KMS-11 (cell line): ENCODE measurements around the gene KCTD1.

ENCODE experiments used
- H2AFZ ChIP-seq: fragments of 200-600 bp; sonication (generic); 2 replicates; pipeline ENCODE4 v1.6.1; 2016; ENCODE audit warnings: antibody characterized with exemption, mixed run types, low read depth
- H3K27ac ChIP-seq: fragments of 200-600 bp; sonication (generic); 2 replicates; pipeline ENCODE4 v1.6.1; 2016; ENCODE audit warnings: mild to moderate bottlenecking, mixed run types
- H3K27me3 ChIP-seq: fragments of 200-600 bp; sonication (generic); 2 replicates; pipeline ENCODE4 v1.6.1; 2017; ENCODE audit warnings: mild to moderate bottlenecking, low read depth, mixed run types, moderate library complexity; ENCODE audit not compliant: insufficient read depth
- H3K36me3 ChIP-seq: fragments of 200-600 bp; sonication (generic); 2 replicates; pipeline ENCODE4 v1.6.1; 2017; ENCODE audit warnings: mild to moderate bottlenecking, mixed run types; ENCODE audit not compliant: insufficient read depth
- H3K4me1 ChIP-seq: fragments of 200-600 bp; sonication (generic); 2 replicates; pipeline ENCODE4 v1.6.1; 2016; ENCODE audit warnings: mild to moderate bottlenecking, low read depth, mixed run types; ENCODE audit not compliant: poor library complexity, severe bottlenecking
- H3K4me2 ChIP-seq: fragments of 200-600 bp; sonication (generic); 2 replicates; pipeline ENCODE4 v1.7.0; 2016; ENCODE audit warnings: mild to moderate bottlenecking, mixed run types
- H3K4me3 ChIP-seq: fragments of 200-600 bp; sonication (generic); IDR thresholded peaks from 2 replicates; pipeline ENCODE4 v1.6.1; 2017; ENCODE audit warnings: low read depth, low read length, mixed read lengths; ENCODE audit not compliant: insufficient read depth
- H3K79me2 ChIP-seq: fragments of 200-600 bp; sonication (generic); 2 replicates; pipeline ENCODE4 v1.6.1; 2016; ENCODE audit warnings: low read depth, mixed run types; ENCODE audit not compliant: insufficient read depth
- H3K9ac ChIP-seq: fragments of 200-600 bp; sonication (generic); 2 replicates; pipeline ENCODE4 v1.6.1; 2016; ENCODE audit warnings: mild to moderate bottlenecking, mixed run types
- H4K20me1 ChIP-seq: fragments of 200-600 bp; sonication (generic); 2 replicates; pipeline ENCODE4 v1.6.1; 2016; ENCODE audit warnings: mild to moderate bottlenecking, mixed run types; ENCODE audit not compliant: insufficient read depth
- TF ChIP-seq, protein P1 (sequence below): fragments of 200-600 bp; sonication (generic); conservative IDR thresholded peaks from 2 replicates; pipeline ENCODE4 v1.6.1; 2017; ENCODE audit warnings: low read depth, mild to moderate bottlenecking, antibody characterized with exemption, low read length, moderate library complexity, mixed read lengths

The KCTD1 gene

GRCh38 chr18:26489191-26489590, 59.2 kb downstream of the KCTD1 start:
- TF ChIP-seq, protein P1, sequence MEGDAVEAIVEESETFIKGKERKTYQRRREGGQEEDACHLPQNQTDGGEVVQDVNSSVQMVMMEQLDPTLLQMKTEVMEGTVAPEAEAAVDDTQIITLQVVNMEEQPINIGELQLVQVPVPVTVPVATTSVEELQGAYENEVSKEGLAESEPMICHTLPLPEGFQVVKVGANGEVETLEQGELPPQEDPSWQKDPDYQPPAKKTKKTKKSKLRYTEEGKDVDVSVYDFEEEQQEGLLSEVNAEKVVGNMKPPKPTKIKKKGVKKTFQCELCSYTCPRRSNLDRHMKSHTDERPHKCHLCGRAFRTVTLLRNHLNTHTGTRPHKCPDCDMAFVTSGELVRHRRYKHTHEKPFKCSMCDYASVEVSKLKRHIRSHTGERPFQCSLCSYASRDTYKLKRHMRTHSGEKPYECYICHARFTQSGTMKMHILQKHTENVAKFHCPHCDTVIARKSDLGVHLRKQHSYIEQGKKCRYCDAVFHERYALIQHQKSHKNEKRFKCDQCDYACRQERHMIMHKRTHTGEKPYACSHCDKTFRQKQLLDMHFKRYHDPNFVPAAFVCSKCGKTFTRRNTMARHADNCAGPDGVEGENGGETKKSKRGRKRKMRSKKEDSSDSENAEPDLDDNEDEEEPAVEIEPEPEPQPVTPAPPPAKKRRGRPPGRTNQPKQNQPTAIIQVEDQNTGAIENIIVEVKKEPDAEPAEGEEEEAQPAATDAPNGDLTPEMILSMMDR: no peak

DNA sequence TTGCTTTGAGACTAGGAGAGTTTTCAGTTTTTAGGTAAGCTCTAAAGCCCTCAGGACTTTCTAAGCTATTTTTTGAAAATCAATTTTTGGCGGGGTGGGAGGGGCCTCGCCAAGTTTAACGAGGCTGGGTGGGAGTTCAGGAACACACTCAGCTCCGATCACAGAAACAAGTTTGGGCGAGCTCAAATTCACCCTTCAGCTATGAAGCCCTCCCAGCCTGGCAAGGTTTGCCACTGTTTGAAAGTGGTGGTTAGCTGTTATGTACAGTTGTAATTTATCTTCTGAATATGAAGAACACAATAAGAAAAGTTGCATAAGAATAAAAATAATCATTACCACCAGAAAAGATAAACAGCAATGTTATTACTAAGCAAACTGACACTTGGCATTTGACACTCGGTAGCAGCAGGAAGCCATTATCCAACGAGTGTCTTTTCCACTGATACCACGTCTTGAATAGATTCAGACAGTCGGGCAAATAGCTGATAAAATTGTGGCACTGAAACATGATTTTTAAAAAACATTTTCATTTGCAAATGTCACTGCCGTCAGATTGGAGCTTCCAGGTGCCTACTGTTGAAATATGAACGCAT, 59.8 kb downstream of the KCTD1 start:
- Histone ChIP-seq H3K27me3 (no peaks in the 10 kb centered on the region), H4K20me1 (no peaks in the 10 kb centered on the region), H3K36me3 (no peaks in the 10 kb centered on the region), H3K4me3 (no peak overlapping the region), H3K4me2 (no peak overlapping the region), H3K9ac (no peak overlapping the region), H3K4me1 (peaks cover 10% of the 10 kb centered on the region), H3K79me2 (no peaks in the 10 kb centered on the region), H3K27ac (no peak overlapping the region), H2AFZ (no peak overlapping the region)
- TF ChIP-seq, protein P1: no peak

More at GRCh38 chr18:26489191-26489590, 59.2 kb downstream of the KCTD1 start:
- Histone ChIP-seq H3K79me2 (no peaks in the 10 kb centered on the region), H3K4me1 (peaks cover 10% of the 10 kb centered on the region), H3K4me3 (no peak overlapping the region), H4K20me1 (no peaks in the 10 kb centered on the region), H3K36me3 (no peaks in the 10 kb centered on the region), H2AFZ (no peak overlapping the region), H3K9ac (no peak overlapping the region), H3K27ac (no peak overlapping the region), H3K27me3 (no peaks in the 10 kb centered on the region), H3K4me2 (no peak overlapping the region)

DNA sequence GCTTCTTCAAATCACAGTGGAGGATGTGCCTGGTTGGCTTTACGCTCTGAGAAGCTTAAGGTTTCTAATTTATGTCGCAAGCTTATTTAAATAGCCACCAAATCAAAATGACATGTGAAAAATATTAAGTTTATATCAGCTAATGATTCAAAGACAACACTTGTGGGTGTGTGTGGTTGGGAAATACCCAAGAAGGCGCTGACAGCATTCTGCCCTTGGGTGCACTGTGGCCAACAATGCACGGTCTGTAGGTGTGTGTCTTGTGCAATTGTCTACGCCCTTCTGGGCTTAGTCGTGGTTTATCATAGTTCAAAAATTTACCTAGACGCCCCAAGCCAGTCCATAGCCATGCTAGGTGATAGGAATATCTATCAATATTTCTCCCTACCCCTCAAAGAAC, 60.9 kb downstream of the KCTD1 start:
- no peak overlapping the region for H3K27ac ChIP-seq
- no peak overlapping the region for H2AFZ ChIP-seq
- TF ChIP-seq, protein P1: no peak
- no peak overlapping the region for H3K4me2 ChIP-seq
- no peaks in the 10 kb centered on the region for H4K20me1 ChIP-seq
- no peak overlapping the region for H3K4me3 ChIP-seq
- no peaks in the 10 kb centered on the region for H3K79me2 ChIP-seq
- H3K4me1 ChIP-seq: peaks cover 15% of the 10 kb centered on the region
- H3K9ac ChIP-seq: no peak overlapping the region
- no peaks in the 10 kb centered on the region for H3K36me3 ChIP-seq
- no peaks in the 10 kb centered on the region for H3K27me3 ChIP-seq

DNA sequence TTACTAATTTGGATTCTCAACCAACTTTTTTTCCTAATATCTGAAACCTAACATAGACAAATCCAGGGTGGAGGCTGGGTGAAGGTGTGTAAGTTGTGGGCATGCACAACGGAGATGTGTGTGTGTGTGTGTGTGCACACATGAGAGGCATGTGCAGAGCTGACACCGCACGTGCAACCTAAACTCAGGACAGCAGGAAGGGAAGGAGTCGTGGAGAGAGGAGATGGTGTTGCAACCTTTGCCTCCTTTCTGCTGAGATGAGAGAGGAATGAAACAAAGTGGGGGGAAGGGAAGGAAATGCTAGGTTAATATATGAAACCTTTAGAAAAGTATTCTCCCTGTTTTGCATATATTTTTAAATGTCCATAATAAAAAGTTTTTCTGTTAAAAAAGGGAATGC, 64.7 kb downstream of the KCTD1 start:
- no peaks in the 10 kb centered on the region for H3K27me3 ChIP-seq
- H3K4me1 ChIP-seq: peaks cover 16% of the 10 kb centered on the region
- no peak overlapping the region for H3K9ac ChIP-seq

More for the DNA sequence above, 64.7 kb downstream of the KCTD1 start:
- Histone ChIP-seq H4K20me1 (no peaks in the 10 kb centered on the region), H3K4me2 (no peak overlapping the region), H2AFZ (no peak overlapping the region), H3K4me3 (no peak overlapping the region), H3K27ac (no peak overlapping the region), H3K79me2 (no peaks in the 10 kb centered on the region), H3K36me3 (no peaks in the 10 kb centered on the region)
- TF ChIP-seq, protein P1: no peak
